ENCODE data around the gene IL13. TPM values are rescaled to one million over a fixed set of nuclear protein-coding genes. Genes with fewer than 3 reads are reported as not detected.

IL13 gene
- polyA plus RNA-seq, 3 donors from 2014 or later = 0.28 TPM; not detected in 2

GRCh38 chr5:132669966-132670882 is 12.3 kb downstream of the IL13 start:
- Mint-ChIP-seq H3K4me3 (no peak overlapping the region), H3K27me3 (ENCODE audit: low read depth in 3 of 3) (peaks cover 0 to 1% (median 0%) of the 10 kb centered on the region in 3 donors), H3K9me3 (no peaks in the 10 kb centered on the region), H3K36me3 (no peaks in the 10 kb centered on the region), H3K4me1 (peaks cover 0 to 2% of the 10 kb centered on the region in 2 donors), H3K27ac (no peak overlapping the region)
- DNase-seq = no peak

GRCh38 chr5:132671000-132671399 is 13.0 kb downstream of the IL13 start:
- Mint-ChIP-seq H3K4me3 (no peak overlapping the region), H3K27ac (peak overlapping the region in 1 of 6 donors; percentile 63), H3K27me3 (ENCODE audit: low read depth in 3 of 3) (no peaks in the 10 kb centered on the region)

GRCh38 chr5:132673488-132673887 is 15.5 kb downstream of the IL13 start:
- Mint-ChIP-seq H3K36me3 (no peaks in the 10 kb centered on the region), H3K27ac (no peak overlapping the region), H3K4me3 (no peak overlapping the region), H3K9me3 (no peaks in the 10 kb centered on the region), H3K27me3 (ENCODE audit: low read depth in 3 of 3) (peaks cover 0 to 2% (median 0%) of the 10 kb centered on the region in 3 donors), H3K4me1 (peaks cover 6 to 14% of the 10 kb centered on the region in 2 donors)
- no peak for DNase-seq

More at GRCh38 chr5:132671000-132671399, 13.0 kb downstream of the IL13 start:
- Mint-ChIP-seq H3K36me3 (no peaks in the 10 kb centered on the region), H3K4me1 (peaks cover 6% of the 10 kb centered on the region in 2 donors), H3K9me3 (no peaks in the 10 kb centered on the region)
- no peak for DNase-seq

GRCh38 chr5:132673939-132674630 is 16.1 kb downstream of the IL13 start, which contains the start of gene IL4:
TSS of gene IL4 (plus strand) at chr5:132673989. CDS start at chr5:132674051, 62 bp downstream.
- Mint-ChIP-seq H3K4me3 (no peak within 1 kb of the TSS), H3K4me1 (peaks cover 6 to 14% of the 10 kb centered on the region in 2 donors)

GRCh38 chr5:132674671-132675506 is 16.9 kb downstream of the IL13 start:
- Mint-ChIP-seq H3K27me3 (ENCODE audit: low read depth in 3 of 3) (peaks cover 0 to 2% (median 0%) of the 10 kb centered on the region in 3 donors), H3K27ac (no peak overlapping the region), H3K9me3 (no peaks in the 10 kb centered on the region), H3K4me1 (peaks cover 6 to 14% of the 10 kb centered on the region in 2 donors), H3K4me3 (no peak overlapping the region), H3K36me3 (no peaks in the 10 kb centered on the region)
- DNase-seq = no peak

More at GRCh38 chr5:132673939-132674630, 16.1 kb downstream of the IL13 start, which contains the start of gene IL4:
- Mint-ChIP-seq H3K9me3 (no peaks in the 10 kb centered on the region), H3K27ac (no peak within 1 kb of the TSS), H3K27me3 (ENCODE audit: low read depth in 3 of 3) (peaks cover 0 to 2% (median 0%) of the 10 kb centered on the region in 3 donors), H3K36me3 (no peaks in the 10 kb centered on the region)
- DNase-seq = no peak

- no peak overlapping the region for H3K4me3 Mint-ChIP-seq
- peak overlapping the region in 1 of 6 donors; percentile 59 for H3K27ac Mint-ChIP-seq
- peaks cover 0 to 5% (median 0%) of the 10 kb centered on the region in 3 donors for H3K27me3 Mint-ChIP-seq (ENCODE audit: low read depth in 3 of 3)
- H3K9me3 Mint-ChIP-seq = no peaks in the 10 kb centered on the region
- H3K36me3 Mint-ChIP-seq = peaks cover 0 to 6% (median 0%) of the 10 kb centered on the region in 3 donors
- H3K4me1 Mint-ChIP-seq = peaks cover 6 to 14% of the 10 kb centered on the region in 2 donors
- DNase-seq = peak; percentile 19 to 30 (median 21)
Observed at GRCh38 chr5:132675936-132676689, 18.1 kb downstream of the IL13 start.

- Mint-ChIP-seq H3K9me3 (no peaks in the 10 kb centered on the region), H3K4me3 (no peak overlapping the region), H3K27me3 (ENCODE audit: low read depth in 3 of 3) (peaks cover 0 to 9% (median 0%) of the 10 kb centered on the region in 3 donors), H3K4me1 (peaks cover 6 to 14% of the 10 kb centered on the region in 2 donors), H3K36me3 (peaks cover 0 to 10% (median 0%) of the 10 kb centered on the region in 3 donors), H3K27ac (no peak overlapping the region)
- no peak for DNase-seq
Observed at GRCh38 chr5:132677191-132677590, 19.2 kb downstream of the IL13 start.

- H3K27ac Mint-ChIP-seq = no peak overlapping the region
- H3K27me3 Mint-ChIP-seq (ENCODE audit: low read depth in 3 of 3) = peaks cover 0 to 9% (median 0%) of the 10 kb centered on the region in 3 donors
- peaks cover 6 to 14% of the 10 kb centered on the region in 2 donors for H3K4me1 Mint-ChIP-seq
- DNase-seq = no peak
- no peak overlapping the region for H3K4me3 Mint-ChIP-seq
- no peaks in the 10 kb centered on the region for H3K9me3 Mint-ChIP-seq
- peaks cover 0 to 10% (median 0%) of the 10 kb centered on the region in 3 donors for H3K36me3 Mint-ChIP-seq
Observed at GRCh38 chr5:132677682-132678400, 19.9 kb downstream of the IL13 start.

GRCh38 chr5:132678735-132679134 is 20.8 kb downstream of the IL13 start:
- Mint-ChIP-seq H3K4me3 (no peak overlapping the region), H3K27me3 (ENCODE audit: low read depth in 3 of 3) (peaks cover 0 to 9% (median 0%) of the 10 kb centered on the region in 3 donors), H3K27ac (no peak overlapping the region), H3K9me3 (no peaks in the 10 kb centered on the region), H3K36me3 (peaks cover 0 to 10% (median 0%) of the 10 kb centered on the region in 3 donors), H3K4me1 (peaks cover 6 to 14% of the 10 kb centered on the region in 2 donors)
- DNase-seq = no peak

GRCh38 chr5:132679166-132679565 is 21.2 kb downstream of the IL13 start:
- Mint-ChIP-seq H3K9me3 (no peaks in the 10 kb centered on the region), H3K4me1 (peaks cover 6 to 14% of the 10 kb centered on the region in 2 donors), H3K36me3 (peaks cover 0 to 10% (median 0%) of the 10 kb centered on the region in 3 donors), H3K4me3 (no peak overlapping the region), H3K27me3 (ENCODE audit: low read depth in 3 of 3) (peaks cover 0 to 9% (median 0%) of the 10 kb centered on the region in 3 donors), H3K27ac (no peak overlapping the region)
- no peak for DNase-seq

- DNase-seq = no peak
- peaks cover 0 to 10% (median 0%) of the 10 kb centered on the region in 3 donors for H3K36me3 Mint-ChIP-seq
- H3K4me1 Mint-ChIP-seq = peaks cover 7 to 16% of the 10 kb centered on the region in 2 donors
- peaks cover 0 to 9% (median 0%) of the 10 kb centered on the region in 3 donors for H3K27me3 Mint-ChIP-seq (ENCODE audit: low read depth in 3 of 3)
- no peak overlapping the region for H3K27ac Mint-ChIP-seq
- no peak overlapping the region for H3K4me3 Mint-ChIP-seq
- H3K9me3 Mint-ChIP-seq = no peaks in the 10 kb centered on the region
Observed at GRCh38 chr5:132679717-132680380, 21.9 kb downstream of the IL13 start.

Data from immature natural killer cell (primary cell).